Measurements from ENCODE around the gene ADAMTS19. TPM values are rescaled to one million over a fixed set of nuclear protein-coding genes. Genes with fewer than 3 reads are reported as not detected.

The ADAMTS19 gene
- total and polyA plus RNA-seq, 2 of the 8 experiments (the other 6 are each of a cell fraction or from before 2014, with no cell fraction given), result 17.3 to 28.8 TPM

DNA sequence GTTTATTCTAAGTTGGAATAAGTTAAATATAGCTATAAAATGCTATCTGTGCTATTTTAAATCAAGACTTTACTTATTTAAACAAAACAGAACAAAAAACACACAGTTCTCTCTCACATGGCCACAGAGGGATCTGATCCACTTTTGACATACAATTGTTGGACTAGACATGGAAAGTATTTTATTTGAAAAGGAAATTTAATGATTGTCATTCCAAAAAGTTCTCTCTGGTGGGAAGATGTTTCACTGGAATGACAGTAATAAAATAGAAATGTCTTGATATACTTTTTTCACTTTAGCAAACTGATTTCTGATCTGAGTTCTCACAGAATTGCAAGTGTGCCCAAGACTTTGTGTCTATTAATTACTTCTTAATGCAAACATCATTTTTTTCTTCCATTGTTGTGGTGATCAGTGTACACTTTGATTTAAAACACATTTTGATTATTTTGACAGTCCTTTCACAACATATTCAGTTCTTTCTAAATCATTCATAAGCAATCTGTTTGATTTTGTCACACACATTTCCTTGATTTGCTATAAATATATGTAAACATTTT is 257.7 kb downstream of the ADAMTS19 start (continued):
- TF ChIP-seq CBX8 (IDR thresholded peaks at IDR 0.05; ENCODE audit: borderline replicate concordance, low read depth, low read length) (no peak), POU5F1 (IDR thresholded peaks at IDR 0.05; ENCODE audit: low read depth, low read length) (no peak)
